ENCODE measurements around the gene EMID1. TPM values are rescaled to one million over a fixed set of nuclear protein-coding genes. Genes with fewer than 3 reads are reported as not detected.
"Not testable (repeated sequence)": the region's sequence is repeated elsewhere in the genome, so short reads cannot be mapped to it uniquely, and the experiment has no call there.

The EMID1 gene
- total RNA-seq, 4 donors from 2014 or later, result 0.68 to 53.9 (median 1.9) TPM; not detected in 1

- Histone ChIP-seq H3K36me3 (no peaks in the 10 kb centered on the region), H3K9me3 (no peaks in the 10 kb centered on the region), H3K4me3 (no peak overlapping the region), H3K27ac (no peak overlapping the region), H3K27me3 (no peaks in the 10 kb centered on the region), H3K4me1 (no peaks in the 10 kb centered on the region)
- no peak for TF ChIP-seq POLR2A (IDR thresholded peaks at IDR 0.05)
- intact Hi-C loops (cut with DNase I; ENCODE audit: low total_unique reads) (no loop called here), in situ Hi-C loops (cut with MboI; ENCODE audit: low pct_ligation_motif_present in 1 of 4, low pct_unique_long_range_greater_than_20kb in 1 of 4, low sequenced_read_pairs in 3 of 4) (no loop called here)
- DNase-seq, result no peak
- 84% methylated on average over 13 of the region's 13 CpGs; no CpG with 5 or more reads in 1 of the 2 donors for WGBS, 2 donors (ENCODE audit: low coverage in 1 of 2)
These were observed 12.4 kb downstream of the EMID1 start for GRCh38 chr22:29217827-29218757.

- WGBS, 2 donors (ENCODE audit: low coverage in 1 of 2), result 76% methylated on average over 11 of the region's 11 CpGs; no CpG with 5 or more reads in 1 of the 2 donors
- Histone ChIP-seq H3K4me1 (no peaks in the 10 kb centered on the region), H3K36me3 (no peaks in the 10 kb centered on the region), H3K9me3 (no peaks in the 10 kb centered on the region), H3K4me3 (no peak overlapping the region), H3K27ac (no peak overlapping the region), H3K27me3 (no peaks in the 10 kb centered on the region)
- TF ChIP-seq POLR2A (IDR thresholded peaks at IDR 0.05) (no peak), POLR2AphosphoS5 (IDR thresholded peaks at IDR 0.05) (no peak), EP300 (IDR thresholded peaks at IDR 0.05; ENCODE audit: low read depth) (no peak), CTCF (IDR thresholded peaks at IDR 0.05) (no peak)
- no peak for DNase-seq
- in situ Hi-C loops (cut with MboI; ENCODE audit: low pct_ligation_motif_present in 1 of 4, low pct_unique_long_range_greater_than_20kb in 1 of 4, low sequenced_read_pairs in 3 of 4), result no loop called here
- intact Hi-C loops (cut with DNase I; ENCODE audit: low total_unique reads), result no loop called here
These were observed 13.2 kb downstream of the EMID1 start for GRCh38 chr22:29218758-29219408.

GRCh38 chr22:29219409-29219782 lies 13.7 kb downstream of the EMID1 start:
- in situ Hi-C loops (cut with MboI; ENCODE audit: low pct_ligation_motif_present in 1 of 4, low pct_unique_long_range_greater_than_20kb in 1 of 4, low sequenced_read_pairs in 3 of 4); H3K9me3 ChIP-seq; H3K36me3 ChIP-seq; H3K4me3 ChIP-seq; H3K27me3 ChIP-seq; H3K27ac ChIP-seq; intact Hi-C loops (cut with DNase I; ENCODE audit: low total_unique reads); DNase-seq; H3K4me1 ChIP-seq: not testable (repeated sequence)
- 76% methylated on average over 2 of the region's 2 CpGs; no CpG with 5 or more reads in 1 of the 2 donors for WGBS, 2 donors (ENCODE audit: low coverage in 1 of 2)

- Histone ChIP-seq H3K9me3 (no peaks in the 10 kb centered on the region), H3K4me1 (peaks cover 0 to 5% (median 4%) of the 10 kb centered on the region in 4 donors), H3K27me3 (no peaks in the 10 kb centered on the region), H3K27ac (no peak overlapping the region), H3K4me3 (no peak overlapping the region), H3K36me3 (no peaks in the 10 kb centered on the region)
- 57 to 65% methylated on average over 1 to 14 of the region's 14 CpGs for WGBS, 2 donors (ENCODE audit: low coverage in 1 of 2)
- in situ Hi-C loops (cut with MboI; ENCODE audit: low pct_ligation_motif_present in 1 of 4, low pct_unique_long_range_greater_than_20kb in 1 of 4, low sequenced_read_pairs in 3 of 4), result no loop called here
- intact Hi-C loops (cut with DNase I; ENCODE audit: low total_unique reads), result no loop called here
- DNase-seq, result no peak
- TF ChIP-seq EP300 (IDR thresholded peaks at IDR 0.05; ENCODE audit: low read depth) (no peak), POLR2A (IDR thresholded peaks at IDR 0.05) (no peak), POLR2AphosphoS5 (IDR thresholded peaks at IDR 0.05) (no peak), CTCF (IDR thresholded peaks at IDR 0.05) (no peak)
These were observed 14.4 kb downstream of the EMID1 start for GRCh38 chr22:29219881-29220670.
